ENCODE results near the gene TREX2. TPM values are rescaled to one million over a fixed set of nuclear protein-coding genes. Genes with fewer than 3 reads are reported as not detected.

The TREX2 gene
- total RNA-seq, 2 experiments from 2014 or later: 0.74 to 1.1 TPM

- Mint-ChIP-seq H3K4me3 (no peak overlapping the region), H3K36me3 (no peaks in the 10 kb centered on the region), H3K9me3 (no peaks in the 10 kb centered on the region), H3K4me1 (ENCODE audit: low read depth) (peaks cover 7% of the 10 kb centered on the region), H3K27ac (no peak overlapping the region), H3K27me3 (no peaks in the 10 kb centered on the region)
- intact Hi-C loops (cut with micrococcal nuclease): no loop called here
- CTCF ChIA-PET: interaction anchor here (1.1 kb wide), 1 partner anchor 16 kb away, joined by 3 read pairs; no protein-coding TSS in a partner anchor
- DNase-seq: no peak
- POLR2A ChIA-PET: no interaction called here
Observed at GRCh38 chrX:153414856-153415510, 30.9 kb downstream of the TREX2 start.

- Mint-ChIP-seq H3K9me3 (no peaks in the 10 kb centered on the region), H3K27me3 (no peaks in the 10 kb centered on the region), H3K27ac (no peak overlapping the region), H3K4me3 (no peak overlapping the region), H3K36me3 (no peaks in the 10 kb centered on the region), H3K4me1 (ENCODE audit: low read depth) (peaks cover 7% of the 10 kb centered on the region)
- CTCF ChIA-PET: interaction anchor here (0.6 to 1.1 kb wide), 2 partner anchors 15 to 248 kb away, joined by 3 read pairs; no protein-coding TSS in a partner anchor
- intact Hi-C loops (cut with micrococcal nuclease): no loop called here
- POLR2A ChIA-PET: no interaction called here
- DNase-seq: no peak
Observed at GRCh38 chrX:153413731-153414130, 32.1 kb downstream of the TREX2 start.

GRCh38 chrX:153412746-153413720, 32.8 kb downstream of the TREX2 start:
- Mint-ChIP-seq H3K27ac (no peak overlapping the region), H3K36me3 (no peaks in the 10 kb centered on the region), H3K4me3 (no peak overlapping the region), H3K9me3 (no peaks in the 10 kb centered on the region), H3K4me1 (ENCODE audit: low read depth) (peaks cover 7% of the 10 kb centered on the region), H3K27me3 (no peaks in the 10 kb centered on the region)
- POLR2A ChIA-PET: no interaction called here
- no peak for DNase-seq
- CTCF ChIA-PET: interaction anchor here (0.6 kb wide), 1 partner anchor 249 kb away, joined by 3 read pairs; no protein-coding TSS in a partner anchor
- intact Hi-C loops (cut with micrococcal nuclease): no loop called here

- CTCF ChIA-PET: no interaction called here
- H3K27me3 Mint-ChIP-seq: no peaks in the 10 kb centered on the region
- H3K9me3 Mint-ChIP-seq: no peaks in the 10 kb centered on the region
- H3K4me1 Mint-ChIP-seq (ENCODE audit: low read depth): peaks cover 7% of the 10 kb centered on the region
- intact Hi-C loops (cut with micrococcal nuclease): no loop called here
- POLR2A ChIA-PET: no interaction called here
- H3K27ac Mint-ChIP-seq: no peak overlapping the region
- H3K36me3 Mint-ChIP-seq: no peaks in the 10 kb centered on the region
- peak overlapping the region; percentile 60 for H3K4me3 Mint-ChIP-seq
- DNase-seq: peak; percentile 9
Observed at GRCh38 chrX:153411988-153412574, 33.8 kb downstream of the TREX2 start.

- CTCF ChIA-PET: no interaction called here
- no peaks in the 10 kb centered on the region for H3K27me3 Mint-ChIP-seq
Observed at GRCh38 chrX:153411255-153411987, 34.4 kb downstream of the TREX2 start, which contains the start of gene ZFP92. Gene ZFP92 (plus strand): TSS chrX:153411472. CDS start chrX:153418323, 6,851 bp downstream.

DNA sequence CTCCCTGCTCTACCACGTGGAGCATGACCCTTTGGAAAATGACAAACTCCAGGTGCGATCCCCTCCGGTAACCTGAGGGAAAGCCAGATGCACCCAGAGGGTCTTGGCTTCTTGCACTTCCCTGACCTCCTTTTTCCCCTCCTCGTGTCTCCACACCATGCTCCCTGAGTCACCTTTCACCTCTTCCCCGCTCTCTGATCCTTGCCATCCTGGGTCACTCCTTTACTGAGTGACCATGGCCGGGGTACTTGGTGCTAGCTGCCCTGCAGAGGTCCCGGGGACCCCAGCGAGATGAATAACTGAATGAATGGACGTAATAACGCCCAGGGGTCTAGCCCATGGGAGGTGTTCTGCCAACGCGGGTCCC, 35.0 kb downstream of the TREX2 start:
- DNase-seq: no peak
- H3K27ac Mint-ChIP-seq: no peak overlapping the region
- H3K4me3 Mint-ChIP-seq: peak overlapping the region; percentile 62
- peaks cover 7% of the 10 kb centered on the region for H3K4me1 Mint-ChIP-seq (ENCODE audit: low read depth)
- H3K9me3 Mint-ChIP-seq: no peaks in the 10 kb centered on the region
- no peaks in the 10 kb centered on the region for H3K27me3 Mint-ChIP-seq
- CTCF ChIA-PET: no interaction called here
- intact Hi-C loops (cut with micrococcal nuclease): no loop called here
- POLR2A ChIA-PET: no interaction called here
- no peaks in the 10 kb centered on the region for H3K36me3 Mint-ChIP-seq

More at GRCh38 chrX:153411255-153411987, 34.4 kb downstream of the TREX2 start, which contains the start of gene ZFP92:
- peak; percentile 51 for DNase-seq
- intact Hi-C loops (cut with micrococcal nuclease): no loop called here
- Mint-ChIP-seq H3K27ac (no peak within 1 kb of the TSS), H3K9me3 (no peaks in the 10 kb centered on the region), H3K4me3 (peak within 1 kb of the TSS; percentile 62), H3K4me1 (ENCODE audit: low read depth) (peaks cover 7% of the 10 kb centered on the region), H3K36me3 (no peaks in the 10 kb centered on the region)
- POLR2A ChIA-PET: no interaction called here

GRCh38 chrX:153410373-153410772, 35.5 kb downstream of the TREX2 start:
- H3K27ac Mint-ChIP-seq: no peak overlapping the region
- peaks cover 7% of the 10 kb centered on the region for H3K4me1 Mint-ChIP-seq (ENCODE audit: low read depth)
- no peak for DNase-seq
- no peaks in the 10 kb centered on the region for H3K27me3 Mint-ChIP-seq
- ChIA-PET POLR2A (no interaction called here), CTCF (no interaction called here)
- intact Hi-C loops (cut with micrococcal nuclease): no loop called here
- H3K36me3 Mint-ChIP-seq: no peaks in the 10 kb centered on the region
- H3K9me3 Mint-ChIP-seq: no peaks in the 10 kb centered on the region
- H3K4me3 Mint-ChIP-seq: no peak overlapping the region

DNA sequence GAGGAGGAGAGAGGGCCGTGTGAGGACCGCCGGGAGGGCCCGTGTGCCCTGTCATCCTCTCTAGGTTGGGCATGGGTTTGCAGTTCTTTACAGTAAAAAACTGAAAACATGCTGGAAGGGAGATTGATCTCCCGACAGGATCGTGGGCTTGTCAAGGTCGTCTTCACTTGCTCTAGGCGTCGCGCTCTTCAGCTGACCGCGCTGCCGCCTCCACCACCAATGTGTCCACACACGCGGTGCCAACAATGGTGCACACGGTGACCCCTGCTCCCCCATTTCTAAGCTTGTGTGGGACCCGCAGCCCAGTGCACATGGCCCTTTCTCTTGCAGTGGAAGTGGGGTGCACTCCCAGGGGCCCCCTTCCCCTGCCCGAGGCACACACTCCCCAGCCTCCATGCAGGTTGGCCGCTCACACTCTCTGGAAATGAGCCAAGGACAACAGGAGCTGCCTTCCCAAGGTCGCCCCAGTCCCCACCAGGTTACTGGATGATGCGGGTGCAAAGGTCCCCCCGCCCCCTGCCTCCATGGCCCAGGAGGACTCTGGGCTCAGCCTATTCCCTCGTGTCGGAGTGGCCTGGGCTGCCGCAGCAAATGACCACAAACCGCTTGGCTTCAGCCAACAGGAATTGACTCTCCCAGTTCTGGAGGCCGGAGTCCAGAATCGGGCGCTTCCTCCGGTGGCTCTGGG, 36.3 kb downstream of the TREX2 start:
- Mint-ChIP-seq H3K9me3 (no peaks in the 10 kb centered on the region), H3K27me3 (no peaks in the 10 kb centered on the region), H3K4me1 (ENCODE audit: low read depth) (peaks cover 7% of the 10 kb centered on the region), H3K27ac (no peak overlapping the region), H3K4me3 (no peak overlapping the region), H3K36me3 (no peaks in the 10 kb centered on the region)
- no peak for DNase-seq
- intact Hi-C loops (cut with micrococcal nuclease): no loop called here
- POLR2A ChIA-PET: no interaction called here
- CTCF ChIA-PET: no interaction called here

- H3K4me3 Mint-ChIP-seq: no peak overlapping the region
- no peak overlapping the region for H3K27ac Mint-ChIP-seq
- DNase-seq: no peak
- no peaks in the 10 kb centered on the region for H3K36me3 Mint-ChIP-seq
- POLR2A ChIA-PET: no interaction called here
- no peaks in the 10 kb centered on the region for H3K9me3 Mint-ChIP-seq
- H3K27me3 Mint-ChIP-seq: no peaks in the 10 kb centered on the region
- CTCF ChIA-PET: no interaction called here
- peaks cover 7% of the 10 kb centered on the region for H3K4me1 Mint-ChIP-seq (ENCODE audit: low read depth)
- intact Hi-C loops (cut with micrococcal nuclease): no loop called here
Observed at GRCh38 chrX:153408871-153409351, 36.9 kb downstream of the TREX2 start.

DNA sequence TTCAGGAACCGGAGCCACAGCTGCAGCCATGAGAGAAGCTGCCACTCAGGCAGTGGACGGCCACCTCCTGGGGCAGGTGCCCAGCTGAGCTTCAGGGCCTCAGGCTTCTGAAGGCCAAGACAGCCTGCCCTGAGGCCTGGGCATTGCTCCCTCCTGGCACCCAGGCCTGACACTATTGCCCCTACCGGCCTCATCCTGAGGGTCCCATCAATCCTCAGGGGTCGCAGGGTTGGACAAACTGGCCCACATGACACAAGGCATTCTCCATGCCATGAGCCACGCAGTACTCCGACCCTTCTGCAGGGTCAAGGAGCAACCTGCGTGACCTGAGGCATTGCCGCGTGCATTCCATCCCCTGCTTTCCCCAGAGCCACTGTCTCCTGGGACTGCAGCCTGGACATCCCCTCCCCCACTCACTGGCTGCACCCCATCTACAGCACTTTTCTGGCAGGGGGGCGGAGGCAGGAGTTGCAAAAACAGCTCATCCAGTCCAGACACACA, 37.6 kb downstream of the TREX2 start:
- Mint-ChIP-seq H3K9me3 (no peaks in the 10 kb centered on the region), H3K4me1 (ENCODE audit: low read depth) (peaks cover 7% of the 10 kb centered on the region), H3K27ac (no peak overlapping the region), H3K27me3 (no peaks in the 10 kb centered on the region), H3K36me3 (no peaks in the 10 kb centered on the region), H3K4me3 (no peak overlapping the region)
- ChIA-PET POLR2A (no interaction called here), CTCF (no interaction called here)
- intact Hi-C loops (cut with micrococcal nuclease): no loop called here
- DNase-seq: no peak

DNA sequence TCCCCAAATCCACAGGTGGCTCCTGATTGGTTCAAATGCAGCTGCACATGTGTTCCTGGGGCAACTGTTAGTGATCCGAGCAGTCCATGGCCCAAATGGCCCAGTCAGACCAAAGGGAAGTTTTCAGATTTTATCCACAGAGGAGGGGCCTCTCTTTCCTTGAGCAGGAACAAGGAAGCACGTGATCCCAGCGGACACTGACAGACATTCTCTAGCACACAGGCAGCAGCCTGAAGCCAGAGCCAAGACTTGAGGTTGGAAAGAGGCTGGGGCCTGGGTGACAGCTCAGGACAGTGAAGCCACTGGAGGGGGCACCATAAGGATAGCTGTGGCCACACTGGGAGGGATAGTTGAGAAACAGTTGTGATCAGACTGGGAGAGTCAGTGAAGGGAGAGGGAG, 38.1 kb downstream of the TREX2 start:
- no peaks in the 10 kb centered on the region for H3K27me3 Mint-ChIP-seq
- intact Hi-C loops (cut with micrococcal nuclease): no loop called here
- ChIA-PET CTCF (no interaction called here), POLR2A (no interaction called here)
- no peaks in the 10 kb centered on the region for H3K9me3 Mint-ChIP-seq
- H3K36me3 Mint-ChIP-seq: no peaks in the 10 kb centered on the region
- no peak overlapping the region for H3K27ac Mint-ChIP-seq
- H3K4me1 Mint-ChIP-seq (ENCODE audit: low read depth): peaks cover 7% of the 10 kb centered on the region
- no peak overlapping the region for H3K4me3 Mint-ChIP-seq
- no peak for DNase-seq
